Body of pancreas (tissue), 4 donors: ENCODE data around the gene FCHSD2. TPM values are rescaled to one million over a fixed set of nuclear protein-coding genes. Genes with fewer than 3 reads are reported as not detected.

Experiments used
- ATAC-seq: fragments of 150-250 bp; one replicate; pipeline ENCODE4 v1.9.1; 2016
- DNase-seq, 4 donors: peaks; one replicate each; pipeline ENCODE4 v3.0.0-alpha.2; 2019
- H3K27ac ChIP-seq, 4 donors: fragments of 200-600 bp; sonication (generic); 1 replicate in 3 of 4; 2 replicates in 1 of 4; pipeline versions ENCODE4 v1.5.1 to v1.6.1; 2016 to 2019; ENCODE audit warnings: mild to moderate bottlenecking in 1 of 4, mixed read lengths in 1 of 4, moderate library complexity in 1 of 4
- H3K27me3 ChIP-seq, 2 donors: fragments of 200-600 bp; sonication (generic); one replicate each; pipeline ENCODE4 v1.6.0; 2016; ENCODE audit warnings: mild to moderate bottlenecking in 1 of 2
- H3K36me3 ChIP-seq, 2 donors: fragments of 200-600 bp; sonication (generic); replicated peaks in 1 of 2; 2 replicates each; pipeline ENCODE4 v1.5.1; 2016; ENCODE audit warnings: low read depth in 2 of 2; ENCODE audit not compliant: insufficient read depth in 1 of 2
- H3K4me1 ChIP-seq: fragments of 200-600 bp; sonication (generic); one replicate; pipeline ENCODE4 v1.6.0; 2016
- H3K4me3 ChIP-seq, 2 donors: fragments of 200-600 bp; sonication (generic); 1 replicate in 1 of 2; 2 replicates in 1 of 2; pipeline ENCODE4 v1.5.1; 2016 to 2019
- H3K9me3 ChIP-seq, 3 donors: fragments of 200-600 bp; sonication (generic); 1 replicate in 2 of 3; 2 replicates in 1 of 3; pipeline ENCODE4 v1.5.1; 2016
- POLR2A ChIP-seq, 3 donors: fragments of 450-650 bp; IDR thresholded peaks; one replicate each; pipeline ENCODE4 v1.6.1; 2016; ENCODE audit warnings: antibody characterized with exemption in 3 of 3, mild to moderate bottlenecking in 2 of 3
- WGBS, 2 donors: methylation state at CpG; one replicate each; pipeline ENCODE4 v1.1.5; 2017; 5-methylcytosine and 5-hydroxymethylcytosine counted together
- intact Hi-C: fragments of 100-400 bp; cut with DNase I; formaldehyde crosslinking; loops from one replicate; pipeline ENCODE4 v1.15.1; 2023
- total RNA-seq, 2 donors: library from RNA; depleted of rRNA; stranded (reverse); fragments of >200 nt; gene quantifications; one replicate each; pipeline ENCODE4 v1.1.0, GENCODE V29; 2016
- TF ChIP-seq, protein P1 (sequence below), 7 experiments: fragments of 450-650 bp in 4 of 7; fragments of 200-600 bp in 3 of 7; sonication (generic) in 3 of 7; IDR thresholded peaks; one replicate each; pipeline ENCODE4 v1.5.1; 2016 to 2019; ENCODE audit warnings: antibody characterized with exemption in 7 of 7

Gene FCHSD2
- total RNA-seq, 2 donors from 2014 or later, result 7.3 to 8.0 TPM

DNA sequence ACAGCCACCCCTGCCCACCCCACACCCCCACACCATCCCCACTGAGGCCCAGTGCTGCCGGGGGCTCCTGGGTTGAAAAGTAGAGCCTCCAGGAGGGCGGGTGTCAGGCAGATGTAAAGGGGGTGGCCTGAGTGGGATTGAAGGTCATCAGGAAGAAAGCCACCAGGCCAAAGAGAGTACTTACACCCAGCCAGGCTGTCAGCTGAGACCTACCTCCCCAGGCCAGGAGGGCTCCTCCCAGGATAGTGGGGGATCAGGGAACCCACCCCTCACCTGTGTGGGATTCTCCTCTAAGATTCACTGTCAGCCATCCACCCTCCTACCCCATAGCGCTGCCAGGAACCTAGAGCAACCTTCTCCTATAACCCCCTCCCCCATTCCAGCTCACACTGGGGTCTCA is 17.2 kb upstream of the FCHSD2 start:
- intact Hi-C loops, result no loop called here
- Histone ChIP-seq H3K4me3 (no peak overlapping the region), H3K36me3 (no peaks in the 10 kb centered on the region), H3K4me1 (no peaks in the 10 kb centered on the region), H3K9me3 (no peaks in the 10 kb centered on the region), H3K27me3 (no peaks in the 10 kb centered on the region), H3K27ac (no peak overlapping the region)
- TF ChIP-seq, protein P1, sequence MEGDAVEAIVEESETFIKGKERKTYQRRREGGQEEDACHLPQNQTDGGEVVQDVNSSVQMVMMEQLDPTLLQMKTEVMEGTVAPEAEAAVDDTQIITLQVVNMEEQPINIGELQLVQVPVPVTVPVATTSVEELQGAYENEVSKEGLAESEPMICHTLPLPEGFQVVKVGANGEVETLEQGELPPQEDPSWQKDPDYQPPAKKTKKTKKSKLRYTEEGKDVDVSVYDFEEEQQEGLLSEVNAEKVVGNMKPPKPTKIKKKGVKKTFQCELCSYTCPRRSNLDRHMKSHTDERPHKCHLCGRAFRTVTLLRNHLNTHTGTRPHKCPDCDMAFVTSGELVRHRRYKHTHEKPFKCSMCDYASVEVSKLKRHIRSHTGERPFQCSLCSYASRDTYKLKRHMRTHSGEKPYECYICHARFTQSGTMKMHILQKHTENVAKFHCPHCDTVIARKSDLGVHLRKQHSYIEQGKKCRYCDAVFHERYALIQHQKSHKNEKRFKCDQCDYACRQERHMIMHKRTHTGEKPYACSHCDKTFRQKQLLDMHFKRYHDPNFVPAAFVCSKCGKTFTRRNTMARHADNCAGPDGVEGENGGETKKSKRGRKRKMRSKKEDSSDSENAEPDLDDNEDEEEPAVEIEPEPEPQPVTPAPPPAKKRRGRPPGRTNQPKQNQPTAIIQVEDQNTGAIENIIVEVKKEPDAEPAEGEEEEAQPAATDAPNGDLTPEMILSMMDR (IDR thresholded peaks at IDR 0.05), result no peak
- TF ChIP-seq POLR2A (IDR thresholded peaks at IDR 0.05), result no peak
- no peak for DNase-seq
- ATAC-seq, result no peak
- 100% methylated on average over 3 of the region's 3 CpGs for WGBS, 2 donors

DNA sequence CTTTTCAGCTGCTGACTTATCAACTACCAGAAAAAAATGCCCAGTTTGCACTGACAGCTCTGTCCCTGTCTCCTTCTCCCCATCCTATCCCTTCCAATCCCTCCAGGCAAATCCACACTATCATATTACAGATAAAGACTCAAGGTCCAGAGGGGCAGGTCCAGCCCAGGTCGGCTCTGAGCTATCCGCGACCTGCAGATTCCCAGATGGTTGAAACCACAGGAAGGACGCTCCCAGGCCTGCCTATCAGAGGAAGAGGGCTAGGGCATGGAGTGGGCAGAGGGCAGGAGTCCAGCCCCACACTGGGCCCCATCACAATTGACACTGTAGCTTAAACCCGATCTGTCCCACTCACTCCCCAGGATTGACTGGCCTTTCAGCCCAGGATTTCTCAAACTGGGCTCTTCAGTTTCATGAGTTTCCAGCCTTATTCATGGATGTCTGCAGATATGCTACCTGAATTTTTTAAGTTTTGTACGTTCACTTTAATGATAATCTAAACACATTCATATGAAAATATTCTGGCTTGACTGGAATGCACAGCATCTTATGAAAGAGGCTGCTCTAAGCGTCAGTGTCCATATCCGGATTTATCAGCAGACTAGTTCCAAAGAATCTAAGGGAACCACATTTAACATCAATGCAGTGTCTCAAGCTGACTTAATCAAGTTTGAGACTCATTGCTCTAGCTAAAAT is 16.4 kb upstream of the FCHSD2 start:
- Histone ChIP-seq H3K36me3 (no peaks in the 10 kb centered on the region), H3K4me3 (no peak overlapping the region), H3K4me1 (no peaks in the 10 kb centered on the region), H3K27ac (no peak overlapping the region), H3K27me3 (no peaks in the 10 kb centered on the region), H3K9me3 (no peaks in the 10 kb centered on the region)
- no peak for ATAC-seq
- 74 to 78% methylated on average over 8 of the region's 8 CpGs for WGBS, 2 donors
- TF ChIP-seq, protein P1 (IDR thresholded peaks at IDR 0.05), result no peak
- TF ChIP-seq POLR2A (IDR thresholded peaks at IDR 0.05), result no peak
- intact Hi-C loops, result no loop called here
- DNase-seq, result no peak

DNA sequence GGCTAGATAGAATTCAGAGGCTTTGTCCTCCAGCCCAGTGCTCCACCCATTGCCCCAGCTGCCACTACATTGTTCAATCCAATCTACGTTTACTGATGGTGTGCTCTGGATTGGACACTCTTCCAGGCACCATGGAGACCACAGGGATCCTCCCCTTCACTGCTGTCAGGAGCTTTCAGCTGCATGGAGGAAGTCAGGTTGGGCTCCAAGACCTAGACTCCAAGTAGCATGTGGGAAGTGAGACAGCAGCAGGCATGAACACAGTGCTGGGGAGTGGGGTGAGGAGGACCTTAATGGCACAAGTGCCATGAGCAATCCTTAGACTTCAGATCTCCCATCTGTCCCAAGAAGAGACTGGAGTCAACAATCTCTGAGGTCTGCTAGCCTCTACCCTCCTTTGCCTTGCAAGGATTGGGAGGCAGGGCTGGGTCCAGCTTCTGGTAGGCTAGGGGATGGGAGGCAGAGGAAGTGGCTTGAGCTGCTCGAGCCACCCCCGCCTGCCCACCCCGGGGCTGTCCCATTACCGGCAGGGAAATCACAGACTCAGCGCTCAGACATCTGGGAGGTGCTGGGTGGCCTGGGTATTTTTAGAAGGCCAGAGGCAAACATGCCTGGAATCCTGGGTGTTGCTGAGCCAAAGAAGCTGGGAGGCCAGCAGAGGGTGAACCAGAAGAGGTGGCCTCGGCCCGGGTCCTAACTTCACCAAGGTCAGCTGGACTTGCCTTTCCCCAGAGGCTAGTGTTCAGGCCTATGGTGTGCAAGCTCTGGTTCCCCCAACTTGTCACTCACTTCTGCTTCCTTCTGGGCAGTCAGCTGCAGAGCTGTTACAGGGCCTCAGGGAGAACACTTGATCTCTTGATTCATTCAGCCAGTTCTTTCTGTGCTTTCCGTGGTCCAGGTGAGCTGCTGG is 15.2 kb upstream of the FCHSD2 start:
- no peaks in the 10 kb centered on the region for H3K27me3 ChIP-seq
- no peak overlapping the region for H3K4me3 ChIP-seq
- TF ChIP-seq POLR2A (IDR thresholded peaks at IDR 0.05), result no peak
- TF ChIP-seq, protein P1 (IDR thresholded peaks at IDR 0.05), result no peak
- H3K9me3 ChIP-seq, result no peaks in the 10 kb centered on the region
- H3K4me1 ChIP-seq, result no peaks in the 10 kb centered on the region
- ATAC-seq, result peak; percentile 27
- intact Hi-C loops, result no loop called here
- H3K36me3 ChIP-seq, result no peaks in the 10 kb centered on the region
- peak in 1 of 4 donors; percentile 45 for DNase-seq
- H3K27ac ChIP-seq, result peak overlapping the region in 1 of 4 donors; percentile 15
- WGBS, 2 donors, result 68 to 85% methylated on average over 3 to 9 of the region's 9 CpGs

DNA sequence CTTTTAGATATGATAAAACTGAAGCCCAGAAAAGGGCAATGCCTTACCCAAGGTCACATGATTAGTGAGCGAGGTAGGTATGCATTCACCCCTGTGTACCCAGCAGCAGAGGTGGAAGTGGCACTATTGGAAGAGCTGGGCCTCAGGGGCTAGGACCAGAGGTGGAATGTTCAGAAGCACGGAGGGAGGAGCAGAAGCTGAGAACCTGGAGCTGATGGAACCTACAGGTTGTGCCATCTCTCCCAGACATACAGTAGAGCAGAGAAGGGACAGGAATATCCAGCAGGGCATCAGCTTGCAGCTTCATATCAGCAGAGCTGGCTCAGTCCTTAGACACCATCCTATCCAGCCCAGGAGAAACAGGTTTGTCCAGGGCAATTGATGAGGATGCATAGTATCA is 14.6 kb upstream of the FCHSD2 start:
- no peaks in the 10 kb centered on the region for H3K9me3 ChIP-seq
- TF ChIP-seq, protein P1 (IDR thresholded peaks at IDR 0.05), result no peak
- no peak for TF ChIP-seq POLR2A (IDR thresholded peaks at IDR 0.05)
- ATAC-seq (no peak), DNase-seq (no peak)
- no peaks in the 10 kb centered on the region for H3K36me3 ChIP-seq
- intact Hi-C loops, result no loop called here
- no peak overlapping the region for H3K27ac ChIP-seq
- H3K27me3 ChIP-seq, result no peaks in the 10 kb centered on the region
- H3K4me1 ChIP-seq, result no peaks in the 10 kb centered on the region
- 77 to 79% methylated on average over 2 of the region's 2 CpGs for WGBS, 2 donors
- H3K4me3 ChIP-seq, result no peak overlapping the region
